Activated B cell treated with CpG ODN at 0.5 μM for 24 hours (primary cell): ENCODE results near the gene IL1R2. TPM values are rescaled to one million over a fixed set of nuclear protein-coding genes. Genes with fewer than 3 reads are reported as not detected.

Experiments
- ATAC-seq: fragments of 200-7000 bp; cut with Tn5 transposase; one replicate; pipeline ENCODE4 v1.10.0; 2021; ENCODE audit warnings: low read depth, mild to moderate bottlenecking, moderate library complexity
- CTCF ChIA-PET: fragments of 350-600 bp; sonication (Branson Sonifier 250); formaldehyde crosslinking; loops from one replicate; lab custom pipeline; 2021; ENCODE audit warnings: antibody characterized with exemption; lab: Charles Lee
- POLR2A ChIA-PET: fragments of 350-600 bp; sonication (Branson Sonifier 250); formaldehyde crosslinking; loops from one replicate; lab custom pipeline; 2021; ENCODE audit warnings: antibody characterized with exemption; lab: Charles Lee
- DNase-seq: peaks from one replicate; pipeline ENCODE4 v3.0.0; 2022
- H3K27ac Mint-ChIP-seq: one replicate; pipeline ENCODE4 v1.8.0; 2020; ENCODE audit warnings: mixed read lengths
- H3K27me3 Mint-ChIP-seq: one replicate; pipeline ENCODE4 v1.8.0; 2021; ENCODE audit warnings: mixed read lengths
- H3K36me3 Mint-ChIP-seq: one replicate; pipeline ENCODE4 v1.8.0; 2021; ENCODE audit warnings: low read depth, mixed read lengths
- H3K4me1 Mint-ChIP-seq: one replicate; pipeline ENCODE4 v1.8.0; 2021; ENCODE audit warnings: mixed read lengths
- H3K4me3 Mint-ChIP-seq: one replicate; pipeline ENCODE4 v1.8.0; 2020; ENCODE audit warnings: mild to moderate bottlenecking, mixed read lengths
- H3K9me3 Mint-ChIP-seq: one replicate; pipeline ENCODE4 v1.8.0; 2020; ENCODE audit warnings: mixed read lengths
- intact Hi-C: fragments of 100-400 bp; cut with micrococcal nuclease; formaldehyde crosslinking; loops from one replicate; pipeline ENCODE4 v1.15.1; 2024
- total RNA-seq: library from RNA; stranded (reverse); gene quantifications from 2 replicates; pipeline ENCODE4 v1.2.3, GENCODE V29; 2022
- TF ChIP-seq, protein P1 (sequence below): fragments of 200-600 bp; IDR thresholded peaks from one replicate; pipeline ENCODE4 v1.8.0; 2022; ENCODE audit warnings: antibody characterized with exemption, mild to moderate bottlenecking

IL1R2 gene
- total RNA-seq, 1 donor from 2014 or later, result not detected

DNA sequence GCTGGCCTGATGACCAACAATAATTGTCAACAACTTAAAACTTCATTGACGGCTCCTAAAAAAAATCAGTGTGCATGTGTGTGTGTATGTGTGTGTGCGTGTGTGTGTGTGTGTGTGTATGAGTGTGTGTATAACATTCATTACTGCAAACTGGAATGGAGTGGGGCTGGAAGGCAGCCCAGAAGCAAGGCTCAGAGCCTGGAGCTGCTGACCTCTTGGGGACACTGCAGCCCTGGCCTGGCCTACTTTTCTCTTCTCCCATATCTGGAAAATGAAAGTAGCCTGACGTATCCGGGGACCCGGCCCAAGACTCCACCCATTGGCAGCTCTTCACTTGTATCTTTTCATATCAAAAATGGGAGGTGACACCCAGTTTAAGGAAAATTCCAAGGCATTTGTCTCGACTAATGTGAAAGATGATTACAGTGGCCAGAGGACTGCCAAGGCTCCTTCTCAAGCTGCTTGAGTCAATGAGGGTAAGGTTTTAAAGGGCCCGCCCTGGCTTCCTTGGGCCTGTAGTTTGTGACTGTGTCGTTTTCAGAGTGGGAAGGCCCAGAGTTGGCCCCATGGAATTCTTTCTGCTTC, 78.4 kb downstream of the IL1R2 start:
- H3K4me1 Mint-ChIP-seq, result peaks cover 6% of the 10 kb centered on the region
- H3K27me3 Mint-ChIP-seq, result peaks cover 19% of the 10 kb centered on the region
- TF ChIP-seq, protein P1, sequence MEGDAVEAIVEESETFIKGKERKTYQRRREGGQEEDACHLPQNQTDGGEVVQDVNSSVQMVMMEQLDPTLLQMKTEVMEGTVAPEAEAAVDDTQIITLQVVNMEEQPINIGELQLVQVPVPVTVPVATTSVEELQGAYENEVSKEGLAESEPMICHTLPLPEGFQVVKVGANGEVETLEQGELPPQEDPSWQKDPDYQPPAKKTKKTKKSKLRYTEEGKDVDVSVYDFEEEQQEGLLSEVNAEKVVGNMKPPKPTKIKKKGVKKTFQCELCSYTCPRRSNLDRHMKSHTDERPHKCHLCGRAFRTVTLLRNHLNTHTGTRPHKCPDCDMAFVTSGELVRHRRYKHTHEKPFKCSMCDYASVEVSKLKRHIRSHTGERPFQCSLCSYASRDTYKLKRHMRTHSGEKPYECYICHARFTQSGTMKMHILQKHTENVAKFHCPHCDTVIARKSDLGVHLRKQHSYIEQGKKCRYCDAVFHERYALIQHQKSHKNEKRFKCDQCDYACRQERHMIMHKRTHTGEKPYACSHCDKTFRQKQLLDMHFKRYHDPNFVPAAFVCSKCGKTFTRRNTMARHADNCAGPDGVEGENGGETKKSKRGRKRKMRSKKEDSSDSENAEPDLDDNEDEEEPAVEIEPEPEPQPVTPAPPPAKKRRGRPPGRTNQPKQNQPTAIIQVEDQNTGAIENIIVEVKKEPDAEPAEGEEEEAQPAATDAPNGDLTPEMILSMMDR, result no peak
- DNase-seq, result no peak
- no peak for ATAC-seq
- no peaks in the 10 kb centered on the region for H3K9me3 Mint-ChIP-seq
- no peaks in the 10 kb centered on the region for H3K36me3 Mint-ChIP-seq
- no peak overlapping the region for H3K27ac Mint-ChIP-seq
- H3K4me3 Mint-ChIP-seq, result no peak overlapping the region
- ChIA-PET CTCF (interaction anchor here (0.6 kb wide), 1 partner anchor 1735 kb away, joined by 3 read pairs; no protein-coding TSS in a partner anchor), POLR2A (no interaction called here)
- intact Hi-C loops, result no loop called here

DNA sequence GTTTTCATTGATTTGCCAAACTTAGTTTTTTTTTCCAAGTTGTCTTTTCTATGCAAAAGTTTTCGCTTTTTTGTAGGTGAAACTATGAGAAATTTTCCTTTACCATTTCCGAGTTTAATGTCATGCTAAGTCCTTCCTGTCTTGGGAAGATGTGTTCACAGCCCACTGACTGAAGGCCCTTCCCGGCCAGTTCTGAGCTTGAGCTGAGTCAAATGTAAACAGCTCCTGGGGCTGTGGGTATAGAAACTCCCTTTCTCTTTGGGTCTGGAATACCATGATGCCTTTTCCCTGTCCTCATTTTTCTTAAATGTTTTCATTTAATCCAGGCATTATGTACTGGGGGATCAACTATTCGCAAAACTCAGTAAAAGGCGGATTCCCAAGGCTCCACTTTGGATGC, 81.0 kb downstream of the IL1R2 start:
- Mint-ChIP-seq H3K4me1 (peaks cover 6% of the 10 kb centered on the region), H3K9me3 (no peaks in the 10 kb centered on the region), H3K27me3 (peaks cover 3% of the 10 kb centered on the region), H3K27ac (no peak overlapping the region), H3K4me3 (no peak overlapping the region), H3K36me3 (no peaks in the 10 kb centered on the region)
- no peak for ATAC-seq
- DNase-seq, result no peak
- intact Hi-C loops, result no loop called here
- POLR2A ChIA-PET, result no interaction called here
- CTCF ChIA-PET, result no interaction called here
- TF ChIP-seq, protein P1, result no peak

DNA sequence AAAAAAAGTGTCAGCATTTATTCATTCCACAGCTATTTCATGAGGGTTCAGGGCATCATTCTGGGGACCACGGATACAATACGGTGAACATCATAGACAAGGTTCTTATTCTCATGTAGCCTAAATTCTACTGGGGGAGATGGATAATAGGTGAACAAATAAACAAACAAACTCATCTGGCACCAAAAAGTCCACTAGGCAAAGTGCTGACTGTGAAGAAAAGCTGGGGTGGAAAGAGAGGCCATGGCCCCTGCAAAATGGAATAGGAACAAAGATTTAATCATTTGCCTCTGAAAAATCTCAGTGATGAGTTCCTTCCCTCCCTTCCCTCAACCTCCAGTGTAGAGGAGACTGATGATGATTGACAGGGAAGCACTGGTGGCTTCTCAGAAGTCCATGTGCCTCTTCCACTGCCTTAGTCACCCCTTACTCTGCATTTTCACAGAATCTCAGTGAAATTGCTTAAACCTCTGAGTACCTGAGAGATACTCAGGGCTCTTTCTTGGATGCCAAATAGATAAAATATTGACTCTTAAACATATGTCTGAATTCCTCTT, 81.5 kb downstream of the IL1R2 start:
- peaks cover 6% of the 10 kb centered on the region for H3K4me1 Mint-ChIP-seq
- CTCF ChIA-PET, result no interaction called here
- POLR2A ChIA-PET, result no interaction called here
- TF ChIP-seq, protein P1, result no peak
- intact Hi-C loops, result no loop called here
- ATAC-seq (no peak), DNase-seq (no peak)
- peaks cover 3% of the 10 kb centered on the region for H3K27me3 Mint-ChIP-seq
- H3K9me3 Mint-ChIP-seq, result no peaks in the 10 kb centered on the region
- H3K27ac Mint-ChIP-seq, result no peak overlapping the region
- no peaks in the 10 kb centered on the region for H3K36me3 Mint-ChIP-seq
- H3K4me3 Mint-ChIP-seq, result no peak overlapping the region

DNA sequence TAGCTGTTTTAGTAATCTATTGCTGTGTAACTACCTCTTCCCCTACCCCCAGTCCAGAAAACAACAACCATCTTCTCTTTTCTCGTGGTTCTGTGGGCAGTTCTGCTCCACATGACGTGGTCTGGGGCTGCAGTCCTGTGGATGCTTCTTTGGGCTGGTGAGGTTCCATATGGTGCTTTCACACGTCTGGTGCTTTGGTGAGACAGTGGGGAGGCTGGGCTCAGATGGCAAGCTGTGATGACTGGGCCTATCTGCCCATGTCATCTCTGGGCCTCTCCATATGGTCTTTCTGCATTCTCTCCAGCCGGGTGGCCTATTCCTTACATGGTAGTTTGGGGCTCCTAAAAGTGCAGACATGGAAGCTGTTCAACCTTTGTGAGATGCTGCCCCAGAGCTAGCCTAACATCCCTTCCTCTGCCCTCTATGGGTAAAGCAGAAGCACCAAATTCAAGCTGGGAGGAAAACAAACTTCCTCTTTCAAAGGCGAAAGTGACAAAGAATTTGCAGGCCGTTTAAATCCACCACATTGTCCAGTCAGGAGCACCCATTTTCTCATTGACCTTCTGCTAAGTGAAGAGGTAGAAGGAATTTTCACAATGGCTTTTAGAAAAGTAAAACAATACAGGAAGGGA, 82.5 kb downstream of the IL1R2 start:
- Mint-ChIP-seq H3K27ac (no peak overlapping the region), H3K36me3 (no peaks in the 10 kb centered on the region), H3K27me3 (peaks cover 9% of the 10 kb centered on the region), H3K4me1 (peaks cover 6% of the 10 kb centered on the region), H3K9me3 (no peaks in the 10 kb centered on the region), H3K4me3 (no peak overlapping the region)
- intact Hi-C loops, result no loop called here
- ChIA-PET CTCF (no interaction called here), POLR2A (no interaction called here)
- DNase-seq, result no peak
- TF ChIP-seq, protein P1, result no peak
- ATAC-seq, result no peak

DNA sequence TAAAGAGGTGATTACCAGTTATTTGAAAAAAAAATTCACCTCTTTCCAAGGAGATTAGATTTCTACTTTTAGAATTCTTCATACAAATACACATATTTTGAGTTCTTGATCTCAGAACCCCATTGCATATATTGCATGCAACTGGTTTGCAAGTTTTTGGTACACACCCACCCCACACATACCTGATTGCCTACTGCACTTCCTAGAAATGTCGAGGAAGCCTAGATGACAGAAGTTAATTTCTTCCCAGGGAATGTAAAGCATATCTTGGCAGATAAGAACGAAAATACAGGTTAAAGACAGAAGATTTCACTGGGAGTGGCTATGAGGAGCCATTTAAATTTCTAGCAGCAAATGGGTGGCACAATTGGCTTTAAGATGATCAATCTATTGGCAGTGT, 83.7 kb downstream of the IL1R2 start:
- POLR2A ChIA-PET, result no interaction called here
- Mint-ChIP-seq H3K36me3 (no peaks in the 10 kb centered on the region), H3K27me3 (peaks cover 11% of the 10 kb centered on the region), H3K9me3 (no peaks in the 10 kb centered on the region), H3K27ac (no peak overlapping the region), H3K4me1 (peaks cover 6% of the 10 kb centered on the region), H3K4me3 (no peak overlapping the region)
- intact Hi-C loops, result no loop called here
- TF ChIP-seq, protein P1, result no peak
- ATAC-seq (no peak), DNase-seq (no peak)
- CTCF ChIA-PET, result no interaction called here
